ENCODE results near the gene SCN10A. TPM values are rescaled to one million over a fixed set of nuclear protein-coding genes. Genes with fewer than 3 reads are reported as not detected.
A peak's percentile ranks its signal among the peaks of the same experiment; 100 is the strongest.

SCN10A gene
- total RNA-seq, 1 experiment from 2014 or later = not detected

DNA sequence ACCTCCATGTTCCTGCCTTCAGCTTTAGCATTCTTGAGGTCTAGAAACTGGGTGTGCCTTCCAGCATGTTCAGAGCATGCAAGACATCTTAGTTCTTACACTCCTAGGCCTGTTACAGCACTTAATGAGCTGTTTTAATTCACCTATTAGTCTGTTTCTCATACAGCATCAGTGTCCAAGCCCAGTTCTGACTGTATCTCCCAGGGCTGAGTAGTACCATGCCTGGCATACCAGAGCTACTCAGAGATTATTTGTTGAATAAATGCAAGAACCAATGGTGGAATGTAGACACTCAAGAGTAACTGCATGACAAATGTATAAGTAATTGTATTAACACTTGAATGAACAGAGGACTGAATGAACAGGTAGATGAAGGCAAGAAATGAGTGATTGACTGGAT is 104.7 kb downstream of the SCN10A start:
- CTCF ChIA-PET = no interaction called here
- no peak overlapping the region for H3K27ac Mint-ChIP-seq
- H3K27me3 Mint-ChIP-seq (ENCODE audit: low read depth) = no peaks in the 10 kb centered on the region; the same call in 1 of the 2 replicates

DNA sequence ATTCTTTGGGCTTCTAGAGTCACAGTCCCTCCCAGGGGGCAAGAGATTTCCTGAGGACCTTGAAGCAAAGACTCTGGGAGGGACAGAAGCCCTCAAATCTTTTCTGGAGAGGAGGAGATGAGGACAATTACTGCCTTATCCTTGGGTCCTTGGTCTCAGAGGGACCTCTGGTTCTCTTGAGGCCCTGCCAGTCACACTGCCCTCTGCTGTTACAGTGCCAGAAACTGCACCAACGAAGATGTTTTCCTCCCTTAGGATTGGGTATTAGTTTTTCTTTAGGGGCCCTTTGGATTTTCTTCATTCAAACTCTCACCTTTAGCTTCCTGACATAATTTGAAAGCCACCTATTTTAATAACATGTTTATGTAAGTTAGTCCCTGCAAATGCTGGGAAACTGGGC is 108.3 kb downstream of the SCN10A start:
- ChIA-PET CTCF (interaction anchor here (0.9 to 1.0 kb wide), 2 partner anchors 15 to 292 kb away, joined by 3 read pairs; no protein-coding TSS in a partner anchor), POLR2A (no interaction called here)
- ATAC-seq (peak; percentile 83), DNase-seq (ENCODE audit: low spot score) (peak; percentile 30)
- Mint-ChIP-seq H3K4me3 (no peak overlapping the region), H3K9me3 (0 out of 2 replicates have a peak, but pooled peaks cover 4% of the 10 kb centered on the region), H3K36me3 (no peaks in the 10 kb centered on the region), H3K4me1 (no peaks in the 10 kb centered on the region), H3K27ac (no peak overlapping the region), H3K27me3 (ENCODE audit: low read depth) (peaks cover 4% of the 10 kb centered on the region; the same call in 1 of the 2 replicates)
- no peak for TF ChIP-seq MXD4 (CRISPR knock-in tag; IDR thresholded peaks at IDR 0.05; ENCODE audit: borderline replicate concordance)
- no peak for TF ChIP-seq ZNF232 (CRISPR knock-in tag; IDR thresholded peaks at IDR 0.05)
- TF ChIP-seq SMAD4 (CRISPR knock-in tag; IDR thresholded peaks at IDR 0.05) = no peak
- TF ChIP-seq ZNF219 (CRISPR knock-in tag; IDR thresholded peaks at IDR 0.05; ENCODE audit: borderline replicate concordance) = no peak
- TF ChIP-seq PRDM15 (CRISPR knock-in tag; IDR thresholded peaks at IDR 0.05) = no peak
- TF ChIP-seq, protein P1, sequence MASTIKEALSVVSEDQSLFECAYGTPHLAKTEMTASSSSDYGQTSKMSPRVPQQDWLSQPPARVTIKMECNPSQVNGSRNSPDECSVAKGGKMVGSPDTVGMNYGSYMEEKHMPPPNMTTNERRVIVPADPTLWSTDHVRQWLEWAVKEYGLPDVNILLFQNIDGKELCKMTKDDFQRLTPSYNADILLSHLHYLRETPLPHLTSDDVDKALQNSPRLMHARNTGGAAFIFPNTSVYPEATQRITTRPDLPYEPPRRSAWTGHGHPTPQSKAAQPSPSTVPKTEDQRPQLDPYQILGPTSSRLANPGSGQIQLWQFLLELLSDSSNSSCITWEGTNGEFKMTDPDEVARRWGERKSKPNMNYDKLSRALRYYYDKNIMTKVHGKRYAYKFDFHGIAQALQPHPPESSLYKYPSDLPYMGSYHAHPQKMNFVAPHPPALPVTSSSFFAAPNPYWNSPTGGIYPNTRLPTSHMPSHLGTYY (CRISPR knock-in tag; IDR thresholded peaks at IDR 0.05) = no peak
- TF ChIP-seq, protein P2, sequence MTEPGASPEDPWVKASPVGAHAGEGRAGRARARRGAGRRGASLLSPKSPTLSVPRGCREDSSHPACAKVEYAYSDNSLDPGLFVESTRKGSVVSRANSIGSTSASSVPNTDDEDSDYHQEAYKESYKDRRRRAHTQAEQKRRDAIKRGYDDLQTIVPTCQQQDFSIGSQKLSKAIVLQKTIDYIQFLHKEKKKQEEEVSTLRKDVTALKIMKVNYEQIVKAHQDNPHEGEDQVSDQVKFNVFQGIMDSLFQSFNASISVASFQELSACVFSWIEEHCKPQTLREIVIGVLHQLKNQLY (CRISPR knock-in tag; IDR thresholded peaks at IDR 0.05) = no peak

More for the DNA sequence above, 104.7 kb downstream of the SCN10A start:
- H3K4me1 Mint-ChIP-seq = no peaks in the 10 kb centered on the region
- POLR2A ChIA-PET = no interaction called here
- DNase-seq (ENCODE audit: low spot score) (no peak), ATAC-seq (no peak)
- H3K4me3 Mint-ChIP-seq = no peak overlapping the region
- H3K36me3 Mint-ChIP-seq = no peaks in the 10 kb centered on the region
- TF ChIP-seq, protein P3, sequence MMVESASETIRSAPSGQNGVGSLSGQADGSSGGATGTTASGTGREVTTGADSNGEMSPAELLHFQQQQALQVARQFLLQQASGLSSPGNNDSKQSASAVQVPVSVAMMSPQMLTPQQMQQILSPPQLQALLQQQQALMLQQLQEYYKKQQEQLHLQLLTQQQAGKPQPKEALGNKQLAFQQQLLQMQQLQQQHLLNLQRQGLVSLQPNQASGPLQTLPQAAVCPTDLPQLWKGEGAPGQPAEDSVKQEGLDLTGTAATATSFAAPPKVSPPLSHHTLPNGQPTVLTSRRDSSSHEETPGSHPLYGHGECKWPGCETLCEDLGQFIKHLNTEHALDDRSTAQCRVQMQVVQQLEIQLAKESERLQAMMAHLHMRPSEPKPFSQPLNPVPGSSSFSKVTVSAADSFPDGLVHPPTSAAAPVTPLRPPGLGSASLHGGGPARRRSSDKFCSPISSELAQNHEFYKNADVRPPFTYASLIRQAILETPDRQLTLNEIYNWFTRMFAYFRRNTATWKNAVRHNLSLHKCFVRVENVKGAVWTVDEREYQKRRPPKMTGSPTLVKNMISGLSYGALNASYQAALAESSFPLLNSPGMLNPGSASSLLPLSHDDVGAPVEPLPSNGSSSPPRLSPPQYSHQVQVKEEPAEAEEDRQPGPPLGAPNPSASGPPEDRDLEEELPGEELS (CRISPR knock-in tag; IDR thresholded peaks at IDR 0.05) = no peak
- TF ChIP-seq ZNF121 (CRISPR knock-in tag; IDR thresholded peaks at IDR 0.05) (no peak), KAT7 (CRISPR knock-in tag; IDR thresholded peaks at IDR 0.05; ENCODE audit: borderline replicate concordance) (no peak), CREM (CRISPR knock-in tag; IDR thresholded peaks at IDR 0.05) (no peak), ZNF281 (CRISPR knock-in tag; IDR thresholded peaks at IDR 0.05) (no peak), SMAD3 (CRISPR knock-in tag; IDR thresholded peaks at IDR 0.05; ENCODE audit: borderline replicate concordance) (no peak), PRDM15 (CRISPR knock-in tag; IDR thresholded peaks at IDR 0.05) (no peak)
- H3K9me3 Mint-ChIP-seq = 0 out of 2 replicates have a peak, but pooled peaks cover 4% of the 10 kb centered on the region
